K562 (cell line): ENCODE data around the gene ARHGAP15. TPM values are rescaled to one million over a fixed set of nuclear protein-coding genes. Genes with fewer than 3 reads are reported as not detected.

Experiments used
- ATAC-seq: fragments of 200-7000 bp; cut with Tn5 transposase; 3 replicates; pipeline ENCODE4 v1.9.1; 2020; ENCODE audit warnings: moderate library complexity
- BruUV-seq: library from RNA; stranded (reverse); fragments of 400-500 nt; replicated peaks from 2 replicates; lab custom pipeline; 2021; lab: Mats Ljungman, UMichigan
- CTCF ChIA-PET: fragments of 300-600 bp; formaldehyde crosslinking; extraction: SDS; loops from one replicate; lab custom pipeline; 2021; ENCODE audit warnings: low intra/inter-chr PET ratio; lab: Yijun Ruan, JAX
- POLR2A ChIA-PET: fragments of 300-600, 350-650 bp; sonication (Branson Sonifier 250); formaldehyde crosslinking; extraction: SDS; loops from one replicate; lab custom pipeline; 2021; ENCODE audit warnings: antibody characterized with exemption, inconsistent platforms; lab: Yijun Ruan, JAX
- DNase-seq, 4 experiments: peaks; one replicate each; pipeline versions ENCODE4 v3.0.0 to v3.0.0-alpha.2; 2011 to 2018; ENCODE audit warnings: low spot score in 3 of 4, mixed read lengths in 3 of 4; ENCODE audit errors: extremely low read depth in 1 of 4
- FAIRE-seq: peaks from 2 replicates; lab custom pipeline; 2011; peaks lifted over from hg19 to GRCh38; lab: Jason Lieb, UNC
- H2AFZ ChIP-seq: 2 replicates; pipeline ENCODE4 v1.6.0; 2011; ENCODE audit warnings: low read depth, low read length, control low read depth, inconsistent platforms
- H3K27ac ChIP-seq: fragments of 200-600 bp; 3 replicates; pipeline ENCODE4 v1.8.0; 2011; ENCODE audit warnings: low read depth, mild to moderate bottlenecking, control low read depth, inconsistent platforms, low read length, moderate library complexity, mixed read lengths; ENCODE audit errors: extremely low read depth
- H3K27me3 ChIP-seq, 2 experiments: fragments of 300-600 bp in 1 of 2; 2 replicates in 1 of 2; 3 replicates in 1 of 2; pipeline versions ENCODE4 v1.6.0 to v1.8.0; 2011; ENCODE audit warnings: inconsistent platforms in 2 of 2, low read length in 2 of 2, mild to moderate bottlenecking in 1 of 2, mixed read lengths in 1 of 2, moderate library complexity in 1 of 2; ENCODE audit not compliant: control insufficient read depth in 2 of 2, insufficient read depth in 2 of 2
- H3K36me3 ChIP-seq: fragments of 300-600 bp; 3 replicates; pipeline ENCODE4 v1.8.0; 2011; ENCODE audit warnings: mild to moderate bottlenecking, low read length, inconsistent platforms; ENCODE audit not compliant: control insufficient read depth, insufficient read depth
- H3K4me1 ChIP-seq, 2 experiments: fragments of 200-600 bp in 1 of 2; replicated peaks in 1 of 2; 2 replicates in 1 of 2; 3 replicates in 1 of 2; pipeline versions ENCODE4 v1.5.1 to v1.8.0; 2011; ENCODE audit warnings: inconsistent platforms in 2 of 2, low read length in 2 of 2, mild to moderate bottlenecking in 1 of 2, mixed read lengths in 1 of 2, moderate library complexity in 1 of 2; ENCODE audit not compliant: control insufficient read depth in 2 of 2, insufficient read depth in 2 of 2
- H3K4me2 ChIP-seq: 2 replicates; pipeline ENCODE4 v1.6.1; 2011; ENCODE audit warnings: low read length, control low read depth, inconsistent platforms, mixed read lengths; ENCODE audit not compliant: insufficient read depth
- H3K4me3 ChIP-seq: fragments of 200-600 bp; sonication (generic), shearing (Covaris generic); 2 replicates; pipeline ENCODE4 v1.5.1; 2016; ENCODE audit warnings: control low read depth, inconsistent platforms
- H3K79me2 ChIP-seq: fragments of 200-600 bp; 3 replicates; pipeline ENCODE4 v1.8.0; 2011; ENCODE audit warnings: low read length, inconsistent platforms; ENCODE audit not compliant: control insufficient read depth, insufficient read depth
- H3K9ac ChIP-seq, 2 experiments: 2 replicates each; pipeline versions ENCODE4 v1.6.0 to v1.6.1; 2011; ENCODE audit warnings: low read depth in 2 of 2, low read length in 2 of 2, control low read depth in 1 of 2, inconsistent platforms in 1 of 2, mild to moderate bottlenecking in 1 of 2, mixed read lengths in 1 of 2; ENCODE audit not compliant: insufficient read depth in 1 of 2
- H3K9me1 ChIP-seq: one replicate; pipeline ENCODE4 v1.6.0; 2011; ENCODE audit warnings: inconsistent platforms, mild to moderate bottlenecking, low read length, moderate library complexity; ENCODE audit not compliant: control insufficient read depth, insufficient read depth
- H3K9me3 ChIP-seq: replicated peaks from 2 replicates; pipeline ENCODE4 v1.5.1; 2011; ENCODE audit warnings: low read depth, low read length, inconsistent platforms; ENCODE audit not compliant: control insufficient read depth, insufficient read depth
- H4K20me1 ChIP-seq: replicated peaks from 2 replicates; pipeline ENCODE4 v1.6.1; 2011; ENCODE audit warnings: low read length, inconsistent platforms, mixed read lengths; ENCODE audit not compliant: control insufficient read depth, insufficient read depth
- NFRKB ChIP-seq: fragments of 450-650 bp; IDR thresholded peaks from 2 replicates; pipeline ENCODE4 v1.6.1; 2016; ENCODE audit warnings: low read depth
- in situ Hi-C: fragments of 300-500 bp; cut with MboI; formaldehyde crosslinking; loops from 4 replicates; pipeline ENCODE4 v1.15.0; 2018; ENCODE audit warnings: inconsistent platforms, mixed read lengths
- intact Hi-C: fragments of 100-400 bp; cut with micrococcal nuclease; formaldehyde crosslinking; loops from 2 replicates; pipeline ENCODE4 v1.14.2; 2022
- polyA plus RNA-seq, 8 experiments: library from polyadenylated mRNA; depleted of rRNA in 4 of 8; stranded (reverse) in 5 of 8; unstranded in 3 of 8; fragments of >200 nt; fragmentation: Nextera tagmentation in 2 of 8; fragmentation: Illumina TruSeq in 1 of 8; extraction: Ambion mirVana in 2 of 8; extraction: Trizol in 1 of 8; gene quantifications; 2 replicates each; pipeline versions ENCODE4 v1.2.1 to v1.2.3, GENCODE V29; 2011 to 2014; ENCODE audit warnings: inconsistent platforms in 1 of 8, missing spikeins in 1 of 8
- total RNA-seq, 7 experiments: library from RNA; depleted of rRNA in 6 of 7; stranded (reverse); fragments of >200 nt in 6 of 7; fragmentation: Illumina TruSeq in 2 of 7; extraction: Trizol in 2 of 7; gene quantifications; 2 replicates each; pipeline versions ENCODE4 v1.2.1 to v1.2.3, GENCODE V29; 2011 to 2021; ENCODE audit warnings: low replicate concordance in 1 of 7
- TF ChIP-seq, protein P1 (sequence below): fragments of 150-350 bp; IDR thresholded peaks from 2 replicates; pipeline ENCODE4 v1.6.1; 2014; ENCODE audit warnings: low read depth, mild to moderate bottlenecking, low read length, borderline replicate concordance

The ARHGAP15 gene
- total and polyA plus RNA-seq, 9 of the 15 experiments (the other 6 are each of a cell fraction or from before 2014, with no cell fraction given) = 1.5 to 17.9 (median 7.9) TPM

DNA sequence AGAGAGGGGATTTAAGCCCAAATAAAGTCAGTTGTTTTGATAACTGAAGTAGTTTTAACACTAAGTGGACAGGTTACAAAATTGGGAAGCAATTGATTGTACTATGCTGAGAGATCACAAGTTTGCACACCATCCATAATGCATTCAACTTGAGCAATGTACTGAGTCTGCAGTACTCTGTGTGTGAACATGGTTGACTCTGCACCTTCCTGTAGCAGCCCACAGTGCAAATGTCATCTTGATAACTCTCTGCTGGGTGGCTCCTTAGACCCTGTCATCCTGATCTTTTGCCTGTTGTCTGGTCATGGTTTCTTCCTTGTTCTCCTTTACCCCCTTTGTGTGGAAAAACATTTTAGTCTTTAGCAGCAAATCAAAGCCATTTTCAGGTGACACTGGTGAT, 168.0 kb downstream of the ARHGAP15 start (continued):
- TF ChIP-seq, protein P1, sequence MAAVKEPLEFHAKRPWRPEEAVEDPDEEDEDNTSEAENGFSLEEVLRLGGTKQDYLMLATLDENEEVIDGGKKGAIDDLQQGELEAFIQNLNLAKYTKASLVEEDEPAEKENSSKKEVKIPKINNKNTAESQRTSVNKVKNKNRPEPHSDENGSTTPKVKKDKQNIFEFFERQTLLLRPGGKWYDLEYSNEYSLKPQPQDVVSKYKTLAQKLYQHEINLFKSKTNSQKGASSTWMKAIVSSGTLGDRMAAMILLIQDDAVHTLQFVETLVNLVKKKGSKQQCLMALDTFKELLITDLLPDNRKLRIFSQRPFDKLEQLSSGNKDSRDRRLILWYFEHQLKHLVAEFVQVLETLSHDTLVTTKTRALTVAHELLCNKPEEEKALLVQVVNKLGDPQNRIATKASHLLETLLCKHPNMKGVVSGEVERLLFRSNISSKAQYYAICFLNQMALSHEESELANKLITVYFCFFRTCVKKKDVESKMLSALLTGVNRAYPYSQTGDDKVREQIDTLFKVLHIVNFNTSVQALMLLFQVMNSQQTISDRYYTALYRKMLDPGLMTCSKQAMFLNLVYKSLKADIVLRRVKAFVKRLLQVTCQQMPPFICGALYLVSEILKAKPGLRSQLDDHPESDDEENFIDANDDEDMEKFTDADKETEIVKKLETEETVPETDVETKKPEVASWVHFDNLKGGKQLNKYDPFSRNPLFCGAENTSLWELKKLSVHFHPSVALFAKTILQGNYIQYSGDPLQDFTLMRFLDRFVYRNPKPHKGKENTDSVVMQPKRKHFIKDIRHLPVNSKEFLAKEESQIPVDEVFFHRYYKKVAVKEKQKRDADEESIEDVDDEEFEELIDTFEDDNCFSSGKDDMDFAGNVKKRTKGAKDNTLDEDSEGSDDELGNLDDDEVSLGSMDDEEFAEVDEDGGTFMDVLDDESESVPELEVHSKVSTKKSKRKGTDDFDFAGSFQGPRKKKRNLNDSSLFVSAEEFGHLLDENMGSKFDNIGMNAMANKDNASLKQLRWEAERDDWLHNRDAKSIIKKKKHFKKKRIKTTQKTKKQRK = no peak

DNA sequence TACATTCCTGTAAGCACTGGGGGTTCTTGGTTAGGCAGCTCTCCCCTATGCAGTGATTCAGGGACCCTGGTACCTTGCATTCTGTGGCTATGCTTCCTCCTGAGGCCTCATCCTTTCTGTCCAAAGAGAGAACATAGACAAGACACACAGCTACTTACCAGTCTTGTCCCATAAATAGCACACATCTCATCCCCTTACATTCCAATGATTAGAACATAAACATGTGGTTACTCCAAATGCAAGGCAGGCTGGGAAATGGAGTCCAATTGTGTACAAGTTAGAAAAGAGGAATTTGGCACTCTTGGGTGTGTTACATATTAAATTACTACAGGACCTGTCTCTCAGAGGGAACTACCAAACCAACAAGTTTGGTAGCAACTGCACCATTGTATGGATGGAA, 171.3 kb downstream of the ARHGAP15 start:
- Histone ChIP-seq H3K4me1 (no peaks in the 10 kb centered on the region), H3K9ac (no peak overlapping the region), H4K20me1 (no peaks in the 10 kb centered on the region)
- no peak for FAIRE-seq
- TF ChIP-seq NFRKB = no peak
- TF ChIP-seq, all 486 proteins: peak for 0
- in situ Hi-C loops (no loop called here), intact Hi-C loops (no loop called here)
- H3K79me2 ChIP-seq = no peaks in the 10 kb centered on the region
- DNase-seq (no peak), ATAC-seq (no peak)
- H3K9me1 ChIP-seq = no peaks in the 10 kb centered on the region
- H3K27me3 ChIP-seq = no peaks in the 10 kb centered on the region
- CTCF ChIA-PET = no interaction called here
- no peaks in the 10 kb centered on the region for H3K36me3 ChIP-seq
- no peak overlapping the region for H2AFZ ChIP-seq
- no peak overlapping the region for H3K4me3 ChIP-seq
- no TSS peak for BruUV-seq
- no peak overlapping the region for H3K4me2 ChIP-seq
- no peak overlapping the region for H3K27ac ChIP-seq
- no peaks in the 10 kb centered on the region for H3K9me3 ChIP-seq
- POLR2A ChIA-PET = no interaction called here
